ENCODE data around the gene FASN. TPM values are rescaled to one million over a fixed set of nuclear protein-coding genes. Genes with fewer than 3 reads are reported as not detected.
A peak's percentile ranks its signal among the peaks of the same experiment; 100 is the strongest.

Gene FASN
- total and polyA plus RNA-seq, 2 of the 13 experiments (the other 11 are each of a cell fraction or from before 2014, with no cell fraction given) = 51.7 to 101 TPM

DNA sequence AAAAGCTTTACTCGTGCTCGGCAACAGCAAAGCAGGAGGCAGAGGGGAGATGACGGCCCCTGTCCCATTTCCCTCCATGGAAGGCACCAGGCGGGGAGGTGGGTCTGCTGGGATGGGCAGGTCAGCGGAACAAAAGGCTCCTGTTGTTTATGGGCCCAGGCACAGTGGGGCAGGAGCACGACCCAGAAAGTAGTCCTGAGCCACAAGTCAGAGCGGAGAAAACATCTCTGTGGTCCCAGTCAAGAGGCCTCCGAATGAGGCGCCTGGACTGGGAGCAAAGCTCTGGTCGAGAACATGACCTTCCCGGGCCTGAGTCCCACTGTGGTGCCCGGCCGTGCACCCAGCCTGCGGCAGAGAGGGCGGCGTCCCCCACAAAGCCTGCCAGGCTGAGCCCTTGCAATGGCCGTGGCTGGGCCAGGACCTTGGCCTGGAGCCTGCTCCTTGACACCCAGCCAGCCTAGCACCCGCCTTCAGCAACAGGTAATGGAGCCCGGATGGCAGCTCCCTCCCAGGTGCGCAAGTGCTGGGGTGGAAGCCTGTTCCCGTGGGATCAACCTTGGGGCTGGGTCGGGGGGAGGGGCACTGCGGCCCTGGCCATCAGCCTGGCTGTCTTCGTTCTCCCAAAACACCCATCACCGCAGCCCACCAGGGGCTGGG is 50.0 kb downstream of the FASN start:
- peaks cover 40% of the 10 kb centered on the region for H3K4me1 ChIP-seq (ENCODE audit: insufficient read depth, low read length)
- no peaks in the 10 kb centered on the region; a peak in 2 of 5 replicates for H3K27me3 ChIP-seq (ENCODE audit: control insufficient read depth in 1 of 2, insufficient read depth in 2 of 2, low read length in 2 of 2)
- no peak overlapping the region for H2AFZ ChIP-seq (ENCODE audit: low read length)
- TF ChIP-seq MAFK (conservative IDR thresholded peaks at IDR 0.05 in 1 of 2, IDR thresholded peaks at IDR 0.05 in 1 of 2; ENCODE audit: low read length in 2 of 2) = no peak
- no peak for TF ChIP-seq KMT2B (CRISPR knock-in tag; IDR thresholded peaks at IDR 0.05)
- TF ChIP-seq PCBP1 (IDR thresholded peaks at IDR 0.05; ENCODE audit: borderline replicate concordance, low read depth, low read length) = 0 out of 2 replicates have a peak, but pooled peaks have one; percentile 44
- peak; percentile 64 for TF ChIP-seq AGO2 (optimal IDR thresholded peaks at IDR 0.05; ENCODE audit: low read depth, low read length)
- DNase-seq (ENCODE audit: low spot score) = no peak
- no peak overlapping the region for H3K9ac ChIP-seq (ENCODE audit: insufficient read depth, low read depth, low read length)
- ATAC-seq = no peak
- H3K79me2 ChIP-seq (ENCODE audit: insufficient read depth, low read length) = peaks cover 30% of the 10 kb centered on the region
- ChIA-PET POLR2A (no interaction called here), CTCF (ENCODE audit: low intra/inter-chr PET ratio, low total read pairs) (no interaction called here)
- in situ Hi-C loops (cut with HindIII; ENCODE audit: extremely low pct_ligation_motif_present, low pct_unique_long_range_greater_than_20kb) = no loop called here
- peaks cover 8 to 29% of the 10 kb centered on the region in 2 experiments; a peak in 4 of 5 replicates for H3K36me3 ChIP-seq (replicated peaks in 1 of 2; ENCODE audit: control insufficient read depth in 1 of 2, insufficient read depth in 2 of 2, low read length in 2 of 2)
- BruUV-seq (replicated peaks) = no TSS peak
- no peak for FAIRE-seq
- no peaks in the 10 kb centered on the region; the same call in 1 of the 2 replicates for H4K20me1 ChIP-seq (ENCODE audit: insufficient read depth, low read length)
- no peaks in the 10 kb centered on the region for H3K9me3 ChIP-seq (ENCODE audit: low read length)
- H3K27ac ChIP-seq (ENCODE audit: extremely low read length, insufficient read depth, low read length) = no peak overlapping the region
- WGBS (ENCODE audit: low lambda C conversion rate) = 91% methylated on average over 14 of the region's 25 CpGs
- H3K4me2 ChIP-seq (ENCODE audit: low read depth, low read length) = no peak overlapping the region
- H3K4me3 ChIP-seq (replicated peaks in 1 of 3; ENCODE audit: insufficient read depth in 1 of 3, low read depth in 2 of 3, low read length in 3 of 3) = no peak overlapping the region
- intact Hi-C loops (cut with micrococcal nuclease; ENCODE audit: unreplicated experiment) = no loop called here

DNA sequence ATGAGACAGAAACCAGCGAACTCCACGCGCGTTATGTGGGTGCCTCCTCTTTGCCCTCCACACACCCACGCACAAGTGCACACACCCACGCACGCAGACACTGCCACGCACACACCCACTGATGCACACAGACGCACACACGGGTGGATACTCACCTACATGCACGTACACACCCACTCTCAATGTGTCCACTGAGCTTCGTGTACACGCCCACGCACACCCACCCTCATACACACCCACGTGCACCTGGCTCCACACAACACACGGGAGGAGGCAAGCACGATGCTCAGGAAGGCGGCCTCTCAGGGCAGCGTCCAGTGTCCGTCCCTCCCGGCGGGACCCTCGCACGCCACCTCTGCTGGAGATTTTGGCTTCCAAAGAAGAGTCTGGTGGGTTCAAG is 50.7 kb downstream of the FASN start:
- in situ Hi-C loops (cut with HindIII; ENCODE audit: extremely low pct_ligation_motif_present, low pct_unique_long_range_greater_than_20kb) = no loop called here
- Histone ChIP-seq H3K36me3 (replicated peaks in 1 of 2; ENCODE audit: control insufficient read depth in 1 of 2, insufficient read depth in 2 of 2, low read length in 2 of 2) (peaks cover 8 to 29% of the 10 kb centered on the region in 2 experiments; a peak in 4 of 5 replicates), H3K4me3 (replicated peaks in 1 of 3; ENCODE audit: insufficient read depth in 1 of 3, low read depth in 2 of 3, low read length in 3 of 3) (no peak overlapping the region), H3K4me1 (ENCODE audit: insufficient read depth, low read length) (peaks cover 39% of the 10 kb centered on the region), H3K27ac (ENCODE audit: extremely low read length, insufficient read depth, low read length) (no peak overlapping the region), H3K9me3 (ENCODE audit: low read length) (no peaks in the 10 kb centered on the region), H2AFZ (ENCODE audit: low read length) (no peak overlapping the region), H3K9ac (ENCODE audit: insufficient read depth, low read depth, low read length) (no peak overlapping the region), H3K27me3 (ENCODE audit: control insufficient read depth in 1 of 2, insufficient read depth in 2 of 2, low read length in 2 of 2) (no peaks in the 10 kb centered on the region; a peak in 2 of 5 replicates), H4K20me1 (ENCODE audit: insufficient read depth, low read length) (no peaks in the 10 kb centered on the region), H3K4me2 (ENCODE audit: low read depth, low read length) (no peak overlapping the region), H3K79me2 (ENCODE audit: insufficient read depth, low read length) (peaks cover 23% of the 10 kb centered on the region)
- TF ChIP-seq ZNF768 (CRISPR knock-in tag; IDR thresholded peaks at IDR 0.05) (peak; percentile 22; the same call in 1 of the 2 replicates), ZNF12 (CRISPR knock-in tag; IDR thresholded peaks at IDR 0.05) (no peak), MEIS1 (CRISPR knock-in tag; IDR thresholded peaks at IDR 0.05; ENCODE audit: borderline replicate concordance) (no peak), HNRNPL (IDR thresholded peaks at IDR 0.05; ENCODE audit: low read depth, low read length) (0 out of 2 replicates have a peak, but pooled peaks have one; percentile 20), ZNF296 (CRISPR knock-in tag; conservative IDR thresholded peaks at IDR 0.05) (no peak), ZNF652 (CRISPR knock-in tag; IDR thresholded peaks at IDR 0.05; ENCODE audit: borderline replicate concordance, low read depth) (no peak), ZSCAN20 (CRISPR knock-in tag; IDR thresholded peaks at IDR 0.05; ENCODE audit: borderline replicate concordance) (no peak), AGO2 (optimal IDR thresholded peaks at IDR 0.05; ENCODE audit: low read depth, low read length) (peak; percentile 18), RBFOX2 (IDR thresholded peaks at IDR 0.05; ENCODE audit: low read depth, low read length) (peak; percentile 58)
- TF ChIP-seq, protein P1, sequence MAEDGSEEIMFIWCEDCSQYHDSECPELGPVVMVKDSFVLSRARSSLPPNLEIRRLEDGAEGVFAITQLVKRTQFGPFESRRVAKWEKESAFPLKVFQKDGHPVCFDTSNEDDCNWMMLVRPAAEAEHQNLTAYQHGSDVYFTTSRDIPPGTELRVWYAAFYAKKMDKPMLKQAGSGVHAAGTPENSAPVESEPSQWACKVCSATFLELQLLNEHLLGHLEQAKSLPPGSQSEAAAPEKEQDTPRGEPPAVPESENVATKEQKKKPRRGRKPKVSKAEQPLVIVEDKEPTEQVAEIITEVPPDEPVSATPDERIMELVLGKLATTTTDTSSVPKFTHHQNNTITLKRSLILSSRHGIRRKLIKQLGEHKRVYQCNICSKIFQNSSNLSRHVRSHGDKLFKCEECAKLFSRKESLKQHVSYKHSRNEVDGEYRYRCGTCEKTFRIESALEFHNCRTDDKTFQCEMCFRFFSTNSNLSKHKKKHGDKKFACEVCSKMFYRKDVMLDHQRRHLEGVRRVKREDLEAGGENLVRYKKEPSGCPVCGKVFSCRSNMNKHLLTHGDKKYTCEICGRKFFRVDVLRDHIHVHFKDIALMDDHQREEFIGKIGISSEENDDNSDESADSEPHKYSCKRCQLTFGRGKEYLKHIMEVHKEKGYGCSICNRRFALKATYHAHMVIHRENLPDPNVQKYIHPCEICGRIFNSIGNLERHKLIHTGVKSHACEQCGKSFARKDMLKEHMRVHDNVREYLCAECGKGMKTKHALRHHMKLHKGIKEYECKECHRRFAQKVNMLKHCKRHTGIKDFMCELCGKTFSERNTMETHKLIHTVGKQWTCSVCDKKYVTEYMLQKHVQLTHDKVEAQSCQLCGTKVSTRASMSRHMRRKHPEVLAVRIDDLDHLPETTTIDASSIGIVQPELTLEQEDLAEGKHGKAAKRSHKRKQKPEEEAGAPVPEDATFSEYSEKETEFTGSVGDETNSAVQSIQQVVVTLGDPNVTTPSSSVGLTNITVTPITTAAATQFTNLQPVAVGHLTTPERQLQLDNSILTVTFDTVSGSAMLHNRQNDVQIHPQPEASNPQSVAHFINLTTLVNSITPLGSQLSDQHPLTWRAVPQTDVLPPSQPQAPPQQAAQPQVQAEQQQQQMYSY (CRISPR knock-in tag; IDR thresholded peaks at IDR 0.05) = no peak
- TF ChIP-seq, protein P2, sequence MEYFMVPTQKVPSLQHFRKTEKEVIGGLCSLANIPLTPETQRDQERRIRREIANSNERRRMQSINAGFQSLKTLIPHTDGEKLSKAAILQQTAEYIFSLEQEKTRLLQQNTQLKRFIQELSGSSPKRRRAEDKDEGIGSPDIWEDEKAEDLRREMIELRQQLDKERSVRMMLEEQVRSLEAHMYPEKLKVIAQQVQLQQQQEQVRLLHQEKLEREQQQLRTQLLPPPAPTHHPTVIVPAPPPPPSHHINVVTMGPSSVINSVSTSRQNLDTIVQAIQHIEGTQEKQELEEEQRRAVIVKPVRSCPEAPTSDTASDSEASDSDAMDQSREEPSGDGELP (IDR thresholded peaks at IDR 0.05; ENCODE audit: borderline replicate concordance, low read depth) = no peak
- DNase-seq (ENCODE audit: low spot score) (no peak), ATAC-seq (no peak), FAIRE-seq (no peak)
- ChIA-PET CTCF (ENCODE audit: low intra/inter-chr PET ratio, low total read pairs) (no interaction called here), POLR2A (no interaction called here)
- 95% methylated on average over 24 of the region's 24 CpGs for WGBS (ENCODE audit: low lambda C conversion rate)
- intact Hi-C loops (cut with micrococcal nuclease; ENCODE audit: unreplicated experiment) = no loop called here
- BruUV-seq (replicated peaks) = no TSS peak

Data from HepG2 (cell line).